ENCODE data around the gene NEK1.
"Not testable (repeated sequence)": the region's sequence is repeated elsewhere in the genome, so short reads cannot be mapped to it uniquely, and the experiment has no call there.

The NEK1 gene

DNA sequence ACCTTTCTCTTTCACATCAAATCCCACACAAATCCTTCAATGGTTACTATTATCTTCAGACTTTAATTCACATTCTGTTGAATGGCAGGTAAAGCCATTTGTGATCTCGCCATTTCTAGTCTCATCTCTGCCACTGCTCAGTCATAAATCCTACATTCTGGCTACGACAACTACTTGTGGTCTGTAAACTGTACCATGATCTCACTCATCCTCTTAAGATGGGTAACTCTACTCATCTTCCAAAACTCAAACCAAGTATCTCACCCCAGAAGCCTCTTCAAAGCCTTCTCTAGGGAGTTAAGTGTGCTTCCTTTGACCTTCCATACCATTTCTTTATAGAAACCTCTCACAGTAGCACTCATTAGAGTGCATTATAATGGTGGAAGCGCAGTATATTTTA, 101.8 kb downstream of the NEK1 start:
- no peak for DNase-seq (ENCODE audit: low read depth in 4 of 4, low spot score in 1 of 4)

DNA sequence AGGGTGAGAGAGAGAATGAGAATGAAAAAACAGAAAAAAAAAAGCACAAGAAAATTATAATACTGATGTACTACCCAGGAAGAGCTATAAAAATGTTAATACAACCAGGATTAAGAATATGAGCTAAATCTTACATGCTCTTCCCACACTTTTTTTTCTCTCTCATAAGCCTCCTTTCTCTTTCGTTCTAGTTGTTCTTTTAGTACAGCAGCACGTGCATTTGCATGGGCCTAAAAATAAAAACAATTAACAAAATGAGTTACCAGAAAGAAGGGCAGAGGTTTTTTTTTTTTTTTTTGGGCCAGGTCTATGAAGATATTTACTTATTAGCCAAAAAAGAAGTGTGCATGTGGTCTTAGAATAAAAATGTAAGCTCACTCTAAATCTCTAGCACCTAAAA, 105.5 kb downstream of the NEK1 start:
- DNase-seq (ENCODE audit: low read depth in 4 of 4, low spot score in 1 of 4), result no peak

DNA sequence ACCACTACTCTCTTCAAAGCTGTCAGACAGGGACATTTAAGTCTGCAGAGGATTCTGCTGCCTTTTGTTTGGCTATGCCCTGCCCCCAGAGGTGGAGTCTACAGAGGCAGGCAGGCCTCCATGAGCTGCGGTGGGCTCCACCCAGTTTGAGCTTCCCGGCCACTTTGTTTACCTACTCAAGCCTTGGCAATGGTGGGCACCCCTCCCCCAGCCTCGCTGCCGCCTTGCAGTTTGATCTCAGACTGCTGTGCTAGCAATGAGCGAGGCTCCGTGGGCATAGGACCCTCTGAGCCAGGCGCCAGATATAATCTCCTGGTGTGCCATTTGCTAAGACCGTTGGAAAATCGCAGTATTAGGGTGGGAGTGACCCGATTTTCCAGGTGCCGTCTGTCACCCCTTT, 112.5 kb downstream of the NEK1 start:
- not testable (repeated sequence) for DNase-seq (ENCODE audit: low read depth in 4 of 4, low spot score in 1 of 4)

DNA sequence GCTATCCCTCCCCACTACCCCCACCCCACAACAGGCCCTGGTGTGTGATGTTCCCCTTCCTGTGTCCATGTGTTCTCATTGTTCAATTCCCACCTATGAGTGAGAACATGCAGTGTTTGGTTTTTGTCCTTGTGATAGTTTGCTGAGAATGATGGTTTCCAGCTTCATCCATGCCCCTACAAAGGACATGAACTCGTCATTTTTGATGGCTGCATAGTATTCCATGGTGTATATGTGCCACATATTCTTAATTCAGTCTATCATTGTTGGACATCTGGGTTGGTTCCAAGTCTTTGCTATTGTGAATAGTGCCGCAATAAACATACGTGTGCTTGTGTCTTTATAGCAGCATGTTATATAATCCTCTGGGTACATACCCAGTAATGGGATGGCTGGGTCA, 118.1 kb downstream of the NEK1 start:
- DNase-seq (ENCODE audit: low read depth in 4 of 4, low spot score in 1 of 4), result not testable (repeated sequence)

DNA sequence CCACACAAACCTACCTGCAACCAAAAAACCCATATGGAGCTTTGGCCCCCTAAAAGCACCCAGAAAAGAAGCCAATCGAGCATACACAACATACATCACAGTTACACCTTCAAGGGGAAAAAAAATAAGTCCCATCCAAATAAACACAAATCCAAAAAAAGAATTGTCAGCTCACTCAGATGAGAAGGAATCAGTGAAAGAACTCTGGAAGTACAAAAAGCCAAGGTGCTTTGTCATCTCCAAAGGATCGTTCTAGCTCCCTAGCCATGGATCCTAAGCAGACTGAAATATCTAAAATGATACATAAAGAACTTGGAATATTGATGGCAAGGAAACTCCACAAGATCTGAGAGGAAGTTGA, 119.2 kb downstream of the NEK1 start:
- DNase-seq (ENCODE audit: low read depth in 4 of 4, low spot score in 1 of 4), result no peak

GRCh38 chr4:169492436-169493163, 119.8 kb downstream of the NEK1 start:
- DNase-seq (ENCODE audit: low read depth in 4 of 4, low spot score in 1 of 4), result no peak

- no peak for DNase-seq (ENCODE audit: low read depth in 4 of 4, low spot score in 1 of 4)
Measured at GRCh38 chr4:169491211-169491610, 121.2 kb downstream of the NEK1 start.

- no peak for DNase-seq (ENCODE audit: low read depth in 4 of 4, low spot score in 1 of 4)
Measured at GRCh38 chr4:169489306-169489705, 123.1 kb downstream of the NEK1 start.

GRCh38 chr4:169485791-169486742, 126.3 kb downstream of the NEK1 start:
- DNase-seq (ENCODE audit: low read depth in 4 of 4, low spot score in 1 of 4), result no peak

DNA sequence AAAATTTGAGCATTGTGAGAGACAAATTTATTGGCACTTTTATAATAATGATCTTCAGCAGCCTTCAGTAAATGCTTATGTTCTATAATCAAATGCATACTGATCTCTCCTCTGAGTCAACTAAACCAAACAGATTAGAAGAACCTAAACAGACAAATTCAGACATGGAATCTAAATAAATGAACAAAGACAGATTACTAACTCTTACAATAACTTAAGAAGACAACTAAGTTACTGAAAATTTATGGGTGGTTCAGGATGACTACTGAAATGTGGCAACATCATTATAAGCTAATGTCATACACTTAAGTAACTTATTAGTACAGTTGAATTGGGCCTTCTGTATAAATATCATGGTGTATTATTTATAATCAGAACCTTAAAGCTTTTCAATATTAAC, 127.3 kb downstream of the NEK1 start:
- no peak for DNase-seq (ENCODE audit: low read depth in 4 of 4, low spot score in 1 of 4)

DNA sequence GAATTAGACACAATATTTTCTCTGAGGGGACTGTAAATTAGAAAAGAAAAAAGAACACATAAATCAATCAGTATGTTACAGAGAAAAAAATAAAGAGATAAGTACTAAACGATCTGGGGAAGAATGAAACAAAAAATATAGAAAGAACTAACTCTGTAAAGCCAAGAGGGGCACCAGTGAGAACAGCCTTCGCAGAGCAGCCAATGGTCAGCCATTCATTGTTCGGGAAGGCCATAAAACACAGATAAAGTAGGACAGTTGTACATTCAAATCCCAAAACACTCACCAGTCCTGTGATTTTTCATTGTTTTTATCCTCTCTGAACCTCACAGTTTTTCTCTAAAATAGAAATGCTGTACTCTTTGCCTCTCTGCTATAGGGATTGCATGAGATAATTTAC, 127.9 kb downstream of the NEK1 start:
- no peak for DNase-seq (ENCODE audit: low read depth in 4 of 4, low spot score in 1 of 4)

GRCh38 chr4:169464080-169464479, 148.3 kb downstream of the NEK1 start:
- DNase-seq (ENCODE audit: low read depth in 4 of 4, low spot score in 1 of 4), result no peak

- DNase-seq (ENCODE audit: low read depth in 4 of 4, low spot score in 1 of 4), result no peak
Measured at GRCh38 chr4:169460081-169460480, 152.3 kb downstream of the NEK1 start.

- no peak for DNase-seq (ENCODE audit: low read depth in 4 of 4, low spot score in 1 of 4)
Measured at GRCh38 chr4:169458575-169458974, 153.8 kb downstream of the NEK1 start.

GRCh38 chr4:169452644-169453043, 159.7 kb downstream of the NEK1 start:
- DNase-seq (ENCODE audit: low read depth in 4 of 4, low spot score in 1 of 4), result not testable (repeated sequence)

DNA sequence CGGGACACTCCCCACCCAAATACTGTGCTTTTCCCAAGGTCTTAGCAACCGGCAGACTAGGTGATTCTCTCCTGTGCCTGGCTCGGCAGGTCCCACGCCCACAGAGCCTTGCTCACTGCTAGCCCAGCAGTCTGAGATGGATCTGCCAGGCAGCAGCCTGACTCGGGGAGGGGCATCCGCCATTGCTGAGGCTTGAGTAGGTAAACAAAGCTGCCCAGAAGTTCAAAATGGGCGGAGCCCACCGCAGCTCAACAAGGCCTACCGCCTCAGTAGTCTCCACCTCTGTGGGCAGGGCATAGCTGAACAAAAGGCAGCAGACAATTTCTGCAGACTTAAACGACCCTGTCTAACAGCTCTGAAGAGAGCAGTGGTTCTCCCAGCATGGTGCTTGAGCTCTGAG, 163.4 kb downstream of the NEK1 start:
- DNase-seq (ENCODE audit: low read depth in 4 of 4, low spot score in 1 of 4), result not testable (repeated sequence)

DNA sequence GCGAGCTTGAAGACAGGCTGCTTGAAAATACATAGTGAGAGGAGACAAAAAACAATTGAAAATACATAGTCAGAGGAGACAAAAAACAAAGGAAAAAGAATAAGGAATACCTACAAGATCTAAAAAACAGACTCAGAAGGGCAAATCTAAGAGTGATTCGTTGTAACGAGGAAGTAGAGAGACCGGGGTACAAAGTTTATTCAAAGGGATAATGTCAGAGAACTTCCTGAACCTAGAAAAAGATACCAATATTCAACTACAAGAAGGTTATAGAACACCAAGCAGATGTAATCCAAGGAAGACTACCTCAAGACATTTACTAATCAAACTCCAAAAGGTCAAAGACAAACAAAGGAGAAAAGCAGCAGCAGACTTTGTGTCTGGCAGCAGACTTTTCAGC, 165.6 kb downstream of the NEK1 start:
- no peak for DNase-seq (ENCODE audit: low read depth in 4 of 4, low spot score in 1 of 4)

DNA sequence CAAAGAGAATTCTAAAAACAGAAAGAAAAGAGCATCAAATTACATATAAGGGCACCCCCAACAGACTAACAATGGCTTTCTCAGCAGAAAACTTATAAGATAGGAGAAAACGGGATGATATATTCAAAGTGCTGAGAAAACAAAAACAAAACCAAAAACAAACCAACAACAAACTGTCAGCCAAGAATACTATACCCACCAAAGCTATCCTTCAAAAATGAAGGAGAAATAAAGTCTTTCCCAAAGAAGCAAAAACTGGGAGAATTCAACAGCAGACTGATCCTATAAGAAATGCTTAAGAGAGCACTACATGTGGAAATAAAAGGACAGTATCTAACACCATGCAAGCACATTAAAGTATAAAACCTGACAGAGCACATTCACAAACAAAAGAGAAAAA, 168.6 kb downstream of the NEK1 start:
- DNase-seq (ENCODE audit: low read depth in 4 of 4, low spot score in 1 of 4), result no peak

DNA sequence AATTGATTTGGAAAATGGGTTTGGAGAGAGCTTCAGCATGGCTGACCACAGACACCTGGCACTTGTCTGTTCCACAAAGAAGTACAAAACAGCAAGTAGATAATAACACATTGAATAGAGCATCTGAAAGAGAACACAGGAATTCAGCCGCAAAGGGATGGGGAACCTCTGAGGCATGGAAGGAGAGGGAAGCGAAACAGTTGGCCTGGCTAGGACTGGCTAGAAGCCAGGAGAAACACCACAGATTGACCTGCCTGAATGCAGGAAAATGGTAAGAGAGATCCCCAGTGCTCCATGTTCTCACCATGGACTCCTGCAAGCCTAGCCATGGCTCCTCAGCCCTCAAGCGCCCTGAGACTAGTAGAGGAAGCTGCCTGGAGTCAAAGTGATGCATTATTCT, 171.9 kb downstream of the NEK1 start:
- no peak for DNase-seq (ENCODE audit: low read depth in 4 of 4, low spot score in 1 of 4)

- no peak for DNase-seq (ENCODE audit: low read depth in 4 of 4, low spot score in 1 of 4)
Measured at GRCh38 chr4:169439244-169439643, 173.1 kb downstream of the NEK1 start.

DNA sequence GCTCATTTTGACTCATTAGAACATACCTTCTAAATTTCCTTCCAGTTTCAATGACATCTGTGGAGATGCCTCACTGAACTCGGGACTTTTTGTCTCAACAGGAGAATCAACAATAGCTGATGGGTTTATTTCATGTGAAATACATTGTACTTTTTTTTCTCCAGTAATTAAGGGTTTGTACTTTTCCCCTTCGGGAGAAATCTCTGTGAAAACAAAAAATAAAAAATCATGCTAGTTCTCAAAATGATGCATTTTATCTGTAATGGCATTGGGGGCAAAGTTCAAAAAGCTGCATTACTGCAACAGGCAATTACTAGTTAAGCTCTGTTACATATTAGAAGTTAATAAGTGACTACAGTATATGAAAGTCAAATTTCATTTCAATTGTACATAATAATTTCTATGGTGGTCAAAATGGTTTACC, 174.3 kb downstream of the NEK1 start:
- no peak for DNase-seq (ENCODE audit: low read depth in 4 of 4, low spot score in 1 of 4)

DNA sequence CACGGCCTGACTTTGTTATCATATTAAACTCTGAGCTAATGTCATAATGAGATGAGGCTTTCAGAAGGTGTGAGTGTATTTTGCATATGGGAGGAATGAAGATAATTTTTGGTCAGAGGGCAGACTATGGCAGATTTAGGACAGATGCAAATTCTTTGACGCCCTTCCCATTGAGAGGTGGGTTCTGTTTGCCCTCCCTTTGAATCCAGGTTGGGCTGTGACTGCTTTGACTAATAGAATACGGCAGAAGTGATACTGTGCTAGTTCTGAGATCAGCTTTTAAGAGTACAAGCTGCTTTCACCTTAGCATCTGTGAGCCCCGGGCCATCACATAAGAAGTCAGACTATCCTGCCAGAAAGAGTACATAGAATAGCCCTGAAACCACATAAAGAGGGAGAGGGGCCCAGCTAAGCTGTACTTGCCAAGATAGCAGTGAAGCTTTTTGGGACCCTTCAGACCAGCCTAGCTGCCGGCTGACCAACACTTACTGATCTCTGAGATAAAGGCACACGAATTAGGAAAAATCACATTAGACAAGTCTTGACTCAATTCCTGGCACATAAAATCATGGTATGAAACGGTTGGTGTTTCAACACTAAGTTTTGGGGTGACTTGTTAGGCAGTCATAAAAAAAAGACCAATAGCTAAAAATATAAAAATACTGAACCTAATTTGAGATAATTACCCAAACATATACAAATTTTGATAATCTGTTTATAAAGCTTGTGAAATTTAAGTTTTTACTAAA, 174.9 kb downstream of the NEK1 start:
- DNase-seq (ENCODE audit: low read depth in 4 of 4, low spot score in 1 of 4), result no peak

All from stimulated activated CD4-positive, alpha-beta T cell treated with anti-CD3 and anti-CD28 coated beads, Interleukin-1b, Interleukin-23, amount 100 ng/mL, for 24 hours (primary cell).